Adipose tissue (tissue), 3 donors: ENCODE data around the gene METRN. TPM values are rescaled to one million over a fixed set of nuclear protein-coding genes. Genes with fewer than 3 reads are reported as not detected.

Experiments
- H3K27ac ChIP-seq: one replicate; pipeline ENCODE4 v1.5.1; 2013; ENCODE audit warnings: low read depth, low read length
- WGBS, 3 donors: extraction: QIAGEN DNeasy Blood & Tissue Kit; methylation state at CpG; one replicate each; pipeline ENCODE4 v1.1.7; 2013; 5-methylcytosine and 5-hydroxymethylcytosine counted together
- polyA plus RNA-seq, 3 donors: library from polyadenylated mRNA; stranded (reverse); fragments of 200-250 nt; gene quantifications; one replicate each; pipeline ENCODE4 v1.2.3, GENCODE V29; 2013
- donor health status: healthy with polysubstance abuse.
- donor health status: Bipolar disorder and iron deficiency.
- donor health status: healthy.

METRN gene
- polyA plus RNA-seq, 3 donors: 21.3 to 34.1 (median 22.2) TPM

DNA sequence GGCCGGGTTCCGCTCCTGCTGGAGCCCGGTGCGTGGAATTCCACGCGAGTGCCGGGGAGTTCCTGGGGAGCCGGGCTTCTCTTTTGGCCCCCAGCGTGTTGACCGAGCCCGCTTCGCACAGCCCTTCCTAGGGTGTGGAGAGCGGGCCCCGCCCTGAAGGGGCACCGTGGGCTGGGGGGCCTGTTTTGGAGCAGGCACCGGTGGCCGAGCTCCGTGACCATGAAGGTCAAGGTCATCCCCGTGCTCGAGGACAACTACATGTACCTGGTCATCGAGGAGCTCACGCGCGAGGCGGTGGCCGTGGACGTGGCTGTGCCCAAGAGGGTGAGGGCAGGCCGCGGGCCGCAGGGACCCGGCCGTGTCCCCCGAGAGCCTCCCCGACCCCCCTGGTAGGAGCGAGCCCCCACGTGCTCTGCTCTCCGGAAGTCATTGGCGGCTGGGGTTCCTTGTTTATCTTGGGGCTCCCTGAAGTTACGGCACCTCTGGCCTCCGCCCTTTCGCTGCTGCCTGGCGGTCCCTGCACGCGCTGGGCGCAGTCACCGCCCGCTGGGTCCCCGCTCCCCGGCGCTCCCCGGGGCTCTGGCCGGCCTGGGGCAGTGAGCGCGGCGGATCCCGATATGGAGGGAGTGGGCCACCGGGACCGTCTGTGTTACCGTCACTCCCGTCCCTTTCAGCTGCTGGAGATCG, 12.5 kb downstream of the METRN start:
- 1% methylated on average over 52 to 61 of the region's 61 CpGs for WGBS, 3 donors
- no peak overlapping the region for H3K27ac ChIP-seq

DNA sequence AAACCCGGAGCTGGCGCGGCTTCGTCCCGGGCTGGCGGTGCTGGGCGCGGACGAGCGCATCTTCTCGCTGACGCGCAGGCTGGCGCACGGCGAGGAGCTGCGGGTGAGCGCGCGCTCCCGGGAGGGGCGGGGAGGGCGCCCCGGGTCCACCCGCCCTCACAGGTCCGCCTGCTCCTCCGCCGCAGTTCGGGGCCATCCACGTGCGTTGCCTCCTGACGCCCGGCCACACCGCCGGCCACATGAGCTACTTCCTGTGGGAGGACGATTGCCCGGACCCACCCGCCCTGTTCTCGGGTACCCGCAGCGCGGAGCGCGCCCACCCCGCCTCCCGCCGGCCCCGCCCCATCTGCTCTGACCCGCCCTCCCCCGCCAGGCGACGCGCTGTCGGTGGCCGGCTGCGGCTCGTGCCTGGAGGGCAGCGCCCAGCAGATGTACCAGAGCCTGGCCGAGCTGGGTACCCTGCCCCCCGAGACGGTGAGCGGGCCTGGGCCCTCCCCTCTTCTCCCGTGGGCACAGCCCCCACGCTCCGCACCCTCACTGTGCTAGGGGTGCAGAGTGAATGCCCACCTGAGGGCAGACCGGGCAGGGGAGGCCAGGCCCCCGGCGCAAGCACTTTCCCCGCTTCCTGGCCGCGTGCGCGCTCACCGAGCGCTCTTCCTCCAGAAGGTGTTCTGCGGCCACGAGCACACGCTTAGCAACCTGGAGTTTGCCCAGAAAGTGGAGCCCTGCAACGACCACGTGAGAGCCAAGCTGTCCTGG, 13.4 kb downstream of the METRN start:
- WGBS, 3 donors: 1 to 2% (median 1%) methylated on average over 42 to 80 of the region's 80 CpGs
- H3K27ac ChIP-seq: no peak overlapping the region

DNA sequence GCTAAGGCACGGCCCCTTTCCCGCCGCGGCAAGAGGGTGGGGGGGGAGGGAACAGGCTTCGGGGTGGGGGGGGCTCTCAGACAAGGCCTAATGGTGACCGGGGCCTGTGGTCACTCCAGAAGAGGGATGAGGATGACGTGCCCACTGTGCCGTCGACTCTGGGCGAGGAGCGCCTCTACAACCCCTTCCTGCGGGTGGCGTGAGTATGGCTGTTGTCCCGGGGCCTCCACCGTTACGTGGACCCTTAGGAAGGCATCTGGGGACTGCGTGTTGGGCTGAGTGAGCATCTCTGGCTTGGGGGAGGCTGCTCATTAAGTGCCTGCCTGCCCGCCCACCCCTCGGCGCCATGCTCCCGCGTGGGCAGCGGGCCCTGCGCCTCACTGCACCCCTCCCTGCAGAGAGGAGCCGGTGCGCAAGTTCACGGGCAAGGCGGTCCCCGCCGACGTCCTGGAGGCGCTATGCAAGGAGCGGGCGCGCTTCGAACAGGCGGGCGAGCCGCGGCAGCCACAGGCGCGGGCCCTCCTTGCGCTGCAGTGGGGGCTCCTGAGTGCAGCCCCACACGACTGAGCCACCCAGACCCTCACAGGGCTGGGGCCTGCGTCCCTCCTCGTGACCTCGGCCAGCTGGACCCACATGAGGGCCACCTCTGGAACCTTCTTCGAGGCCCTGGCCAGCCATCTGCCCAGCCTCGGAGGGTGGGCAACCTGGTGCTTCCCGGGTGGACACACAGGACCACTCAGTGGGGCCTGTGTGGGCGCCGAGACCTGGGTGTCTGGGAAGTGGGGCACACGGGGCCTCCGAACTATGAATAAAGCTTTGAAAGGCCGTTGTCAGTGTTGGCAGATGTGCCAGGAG, 14.2 kb downstream of the METRN start:
- H3K27ac ChIP-seq: no peak overlapping the region
- WGBS, 3 donors: 59 to 65% (median 64%) methylated on average over 49 to 55 of the region's 55 CpGs

DNA sequence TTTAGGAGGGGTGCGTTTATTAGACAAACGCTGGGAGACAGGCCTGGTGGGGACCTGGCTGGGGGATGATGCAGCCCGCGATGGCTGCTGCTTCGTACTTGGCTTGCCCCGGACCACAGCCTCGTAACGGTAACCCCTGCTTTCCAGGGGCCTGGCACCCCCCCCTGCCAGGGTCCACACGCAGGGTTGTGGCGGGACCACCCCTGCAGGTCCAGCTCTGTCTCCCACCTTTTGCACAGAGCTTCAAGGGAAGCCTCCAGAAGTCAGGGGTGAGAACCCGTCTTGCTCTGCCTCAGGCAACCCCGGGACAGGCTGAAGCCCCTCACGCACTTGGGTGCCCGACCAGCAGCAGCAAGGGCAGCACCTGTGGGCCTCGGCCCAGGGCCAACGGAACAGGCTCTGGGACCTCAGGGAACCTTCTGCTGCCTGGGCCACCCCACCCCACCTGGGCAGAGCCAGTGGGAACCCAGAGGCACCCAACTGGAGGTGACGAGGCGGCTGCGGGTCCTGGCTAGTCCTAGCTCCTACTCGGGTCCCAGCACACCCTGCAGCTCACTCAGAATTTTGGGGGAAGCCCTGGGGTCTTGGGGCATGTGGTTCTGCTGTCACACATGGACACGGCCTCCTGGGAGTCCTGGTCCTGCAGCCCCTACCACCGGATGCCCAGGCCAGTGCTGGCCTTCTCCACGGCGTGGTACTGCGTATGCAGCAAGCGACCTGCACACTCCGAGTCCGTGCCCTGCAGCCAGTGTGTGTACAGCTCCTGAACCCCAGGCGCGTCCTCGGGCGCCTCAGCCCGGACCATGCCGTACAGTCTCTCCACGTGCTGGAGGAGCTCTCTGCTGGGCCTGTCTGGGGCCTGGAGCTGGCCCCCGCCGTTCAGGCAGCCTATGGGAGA, 15.1 kb downstream of the METRN start:
- 88 to 89% (median 89%) methylated on average over 35 to 37 of the region's 37 CpGs for WGBS, 3 donors
- no peak overlapping the region for H3K27ac ChIP-seq

DNA sequence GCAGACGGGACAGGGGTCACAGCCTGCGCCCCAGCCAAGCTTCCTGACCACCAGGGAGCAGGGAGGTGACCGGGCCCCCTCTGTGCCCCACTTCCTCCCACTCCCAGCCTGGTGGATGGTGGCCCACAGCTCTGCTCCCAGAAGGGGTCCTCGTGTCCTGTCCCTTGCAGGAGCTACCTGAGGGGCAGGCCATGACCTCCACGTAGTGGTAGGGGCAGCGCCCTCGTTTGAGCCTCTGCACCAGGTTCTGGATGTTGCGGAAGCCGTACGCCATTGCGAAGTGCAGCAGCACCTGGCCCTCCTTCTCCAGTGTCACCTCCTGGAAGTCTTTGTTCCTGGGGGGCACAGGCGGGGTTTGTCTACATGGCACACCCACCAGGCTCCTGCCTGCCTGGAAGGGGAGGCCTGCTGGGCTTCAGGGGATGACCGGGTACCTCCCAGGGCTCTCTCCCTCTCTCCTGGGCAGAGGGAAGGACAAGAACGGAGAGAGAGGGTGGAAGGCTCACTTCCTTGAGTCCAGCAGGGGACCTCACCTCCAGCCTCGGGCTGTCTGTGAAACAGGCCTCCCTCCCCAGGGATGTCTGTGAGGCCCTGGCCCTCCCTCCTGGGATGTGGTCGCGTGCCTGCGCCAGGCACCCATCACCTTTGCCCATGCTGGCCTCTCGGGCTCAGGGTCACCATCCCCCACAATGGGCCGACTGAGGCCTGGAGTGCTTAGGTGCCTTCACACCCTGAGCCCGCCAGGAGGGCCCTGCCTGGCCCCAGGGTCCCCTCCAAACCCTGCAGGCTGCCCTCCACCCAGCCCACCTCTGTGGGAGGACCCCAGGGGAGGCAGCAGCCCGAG, 16.0 kb downstream of the METRN start:
- H3K27ac ChIP-seq: no peak overlapping the region
- WGBS, 3 donors: 87 to 91% (median 88%) methylated on average over 21 to 22 of the region's 22 CpGs

DNA sequence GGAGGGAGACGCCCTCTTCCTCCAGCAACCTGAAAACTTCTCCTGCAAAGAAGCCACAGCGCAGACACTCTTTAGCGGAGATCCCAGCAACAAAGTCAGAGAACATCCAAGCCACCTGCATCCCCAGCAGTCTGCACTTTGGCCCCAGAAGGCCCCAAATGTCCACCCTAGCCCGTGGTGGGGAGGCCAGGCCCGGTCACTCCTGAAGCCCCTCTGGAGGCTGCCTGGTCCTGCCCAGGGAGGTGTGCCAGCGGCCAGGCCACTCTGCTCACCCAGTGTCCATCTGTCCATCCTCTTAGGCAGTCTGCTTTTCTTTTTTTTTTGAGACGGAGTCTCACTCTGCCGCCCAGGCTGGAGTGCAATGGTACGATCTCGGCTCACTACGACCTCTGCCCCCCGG, 17.4 kb downstream of the METRN start:
- H3K27ac ChIP-seq: no peak overlapping the region
- WGBS, 3 donors: 91 to 96% (median 95%) methylated on average over 12 of the region's 12 CpGs

DNA sequence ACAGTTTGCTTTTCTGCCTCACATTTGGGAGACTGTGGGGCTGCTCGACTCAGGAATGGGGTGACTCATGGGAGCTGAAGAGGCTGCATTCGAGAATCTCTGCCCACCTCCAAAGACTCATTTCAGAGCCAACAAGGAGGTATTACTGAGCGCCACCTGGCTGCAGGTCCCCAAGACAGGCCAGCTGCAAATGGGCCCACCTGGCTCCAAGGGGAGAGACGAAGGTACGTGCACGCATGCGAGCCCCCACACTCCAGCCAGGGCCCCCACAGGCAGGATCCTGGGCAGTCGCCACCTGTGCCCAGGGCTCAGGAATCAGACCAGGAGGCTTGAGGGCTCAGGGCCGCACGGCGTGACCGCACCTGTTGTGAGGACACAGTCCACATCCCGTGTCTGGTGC, 18.0 kb downstream of the METRN start:
- 90 to 93% (median 91%) methylated on average over 13 of the region's 13 CpGs for WGBS, 3 donors
- H3K27ac ChIP-seq: no peak overlapping the region

DNA sequence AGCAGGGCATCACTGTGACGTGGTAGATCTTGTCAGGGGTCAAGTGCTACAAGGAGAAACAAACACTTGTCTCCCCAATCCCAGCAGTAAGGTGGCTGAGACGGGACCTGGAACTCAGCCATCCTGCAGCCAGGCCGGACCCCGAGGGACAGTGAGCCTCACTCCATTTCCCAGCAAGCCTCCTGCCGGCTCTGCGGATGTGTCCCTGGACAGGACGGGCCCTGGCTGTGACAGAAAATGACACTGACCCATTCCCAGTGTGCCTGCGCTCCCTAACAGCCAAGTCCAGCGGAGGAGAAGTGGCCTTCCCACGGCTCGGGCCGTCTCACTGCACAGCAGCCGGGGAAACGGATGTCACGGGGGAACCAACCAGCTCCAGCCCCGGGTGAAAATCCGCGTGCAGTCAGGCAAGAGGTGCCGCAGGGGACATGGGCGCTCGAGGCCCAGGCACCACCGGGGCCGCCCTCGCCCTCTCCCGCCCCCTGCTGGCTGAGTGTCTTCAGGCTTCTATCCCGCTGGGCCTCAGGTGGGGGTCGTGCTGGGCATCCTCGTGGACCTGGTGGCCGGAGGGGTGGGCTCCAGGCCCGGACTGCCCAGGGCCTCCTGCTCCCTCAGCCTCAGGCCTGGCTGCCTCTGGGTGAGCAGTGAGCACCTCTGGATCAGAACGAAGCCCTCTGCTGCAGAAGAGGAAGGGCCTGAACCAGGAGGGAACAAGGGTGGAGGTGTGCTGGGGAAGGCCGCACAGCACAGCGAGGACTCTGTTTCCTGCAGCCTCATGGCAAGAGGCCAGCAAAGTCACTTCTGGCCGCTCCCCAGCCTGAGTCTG, 18.7 kb downstream of the METRN start:
- H3K27ac ChIP-seq: no peak overlapping the region
- WGBS, 3 donors: 79 to 86% (median 83%) methylated on average over 27 to 34 of the region's 34 CpGs

DNA sequence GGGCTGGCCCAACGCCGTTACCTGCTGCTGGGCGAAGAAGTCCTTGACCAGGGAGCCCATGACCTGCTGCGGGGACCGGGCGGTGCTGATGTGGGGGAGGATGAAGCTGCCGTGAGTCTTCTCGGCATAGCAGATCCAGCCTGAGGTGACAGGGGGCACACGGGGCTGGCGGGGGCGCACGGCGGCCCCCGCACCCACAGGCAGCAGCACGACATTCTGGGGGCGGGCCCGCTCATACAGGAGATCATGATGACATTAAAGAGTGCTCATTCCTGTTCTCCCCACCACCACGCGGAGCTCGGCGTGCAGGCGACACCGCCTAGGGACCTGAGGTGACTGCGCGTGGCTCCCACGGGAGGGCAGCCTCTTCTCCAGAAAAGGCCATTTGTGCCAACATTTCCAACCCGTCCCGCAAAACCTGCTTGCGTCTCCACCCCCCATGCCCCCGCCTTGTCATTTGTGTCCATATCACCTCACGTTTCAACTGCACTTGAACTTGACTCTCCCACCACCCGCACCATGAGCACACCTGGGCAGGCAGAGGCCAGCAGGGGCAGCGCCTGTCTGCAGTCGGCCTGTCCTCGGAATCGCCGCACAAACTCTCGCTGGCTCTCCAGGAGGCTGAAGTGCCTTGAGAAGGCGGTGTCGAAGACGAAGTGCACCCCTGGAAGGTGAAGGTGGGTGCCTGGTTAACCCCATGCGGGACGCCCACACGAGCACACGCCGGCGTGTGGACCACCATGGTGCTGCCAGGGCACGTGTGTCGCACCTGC, 19.5 kb downstream of the METRN start:
- WGBS, 3 donors: 91 to 96% (median 94%) methylated on average over 49 of the region's 49 CpGs
- H3K27ac ChIP-seq: no peak overlapping the region

DNA sequence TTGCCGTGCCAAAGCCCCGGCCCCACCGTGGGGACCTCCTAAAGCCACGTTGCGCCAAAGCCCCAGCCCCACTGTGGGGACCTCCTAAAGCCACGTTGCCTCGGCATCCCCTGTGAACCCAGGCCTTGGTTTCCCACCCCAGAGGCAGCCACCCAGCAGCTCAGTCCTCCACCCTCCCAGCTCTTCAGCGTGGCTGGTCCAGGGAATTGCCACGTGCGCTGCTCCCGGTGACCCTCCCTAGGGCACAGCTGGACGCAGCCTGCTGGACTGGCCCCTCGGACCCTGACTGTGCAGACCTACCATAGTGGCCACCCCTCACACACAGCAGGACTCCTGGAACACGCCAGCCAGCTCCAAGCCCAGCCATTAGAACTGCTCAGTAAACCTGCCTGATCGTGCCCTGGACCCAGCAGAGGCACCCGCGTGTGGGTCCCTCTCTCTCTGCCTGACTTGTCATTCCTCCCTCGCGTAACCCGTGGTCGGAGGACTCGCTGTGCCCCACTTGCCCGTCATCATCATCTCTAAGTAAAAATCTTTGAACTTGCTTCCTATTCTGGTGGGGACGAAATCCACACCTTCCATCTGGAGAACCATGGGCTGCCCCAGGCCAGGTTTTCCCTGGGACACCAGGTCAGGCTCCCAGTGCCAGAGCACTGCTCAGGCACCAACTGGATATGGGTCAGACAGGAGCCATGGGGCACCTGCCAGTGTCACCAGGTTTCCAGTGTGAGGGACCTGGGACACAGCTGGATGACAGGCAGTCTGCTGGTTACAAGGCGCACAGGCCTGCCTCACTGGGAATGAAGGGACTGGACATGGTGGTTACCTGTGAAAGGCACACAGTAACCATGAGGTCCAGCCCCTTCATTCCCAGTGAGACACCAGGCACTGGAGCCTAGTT, 20.3 kb downstream of the METRN start:
- WGBS, 3 donors: 95 to 97% (median 95%) methylated on average over 22 to 25 of the region's 25 CpGs
- H3K27ac ChIP-seq: no peak overlapping the region

DNA sequence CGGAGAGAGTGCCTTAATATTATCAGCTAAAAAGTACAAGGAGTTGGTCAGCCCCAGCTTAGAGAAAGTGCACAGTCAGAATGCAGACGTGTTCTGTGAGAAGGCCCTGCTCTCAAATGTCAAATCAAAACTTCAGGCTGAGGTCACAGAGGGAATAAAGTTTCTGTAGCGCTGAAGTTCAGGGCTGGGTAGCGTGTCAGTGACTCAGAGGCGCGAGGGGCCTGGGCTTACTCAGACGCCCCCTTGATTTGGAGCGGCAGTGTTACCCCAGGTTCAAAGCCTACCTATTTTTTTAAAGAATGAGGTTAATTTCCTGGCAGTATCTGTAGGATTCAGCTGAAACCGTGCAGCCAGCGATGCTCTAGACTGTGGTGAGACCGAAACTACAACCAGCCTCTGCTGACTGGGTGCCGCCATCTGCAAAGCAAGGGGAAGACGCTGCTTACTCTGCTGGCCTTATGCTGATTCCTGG, 21.1 kb downstream of the METRN start:
- 87 to 89% (median 88%) methylated on average over 13 of the region's 13 CpGs for WGBS, 3 donors
- no peak overlapping the region for H3K27ac ChIP-seq

DNA sequence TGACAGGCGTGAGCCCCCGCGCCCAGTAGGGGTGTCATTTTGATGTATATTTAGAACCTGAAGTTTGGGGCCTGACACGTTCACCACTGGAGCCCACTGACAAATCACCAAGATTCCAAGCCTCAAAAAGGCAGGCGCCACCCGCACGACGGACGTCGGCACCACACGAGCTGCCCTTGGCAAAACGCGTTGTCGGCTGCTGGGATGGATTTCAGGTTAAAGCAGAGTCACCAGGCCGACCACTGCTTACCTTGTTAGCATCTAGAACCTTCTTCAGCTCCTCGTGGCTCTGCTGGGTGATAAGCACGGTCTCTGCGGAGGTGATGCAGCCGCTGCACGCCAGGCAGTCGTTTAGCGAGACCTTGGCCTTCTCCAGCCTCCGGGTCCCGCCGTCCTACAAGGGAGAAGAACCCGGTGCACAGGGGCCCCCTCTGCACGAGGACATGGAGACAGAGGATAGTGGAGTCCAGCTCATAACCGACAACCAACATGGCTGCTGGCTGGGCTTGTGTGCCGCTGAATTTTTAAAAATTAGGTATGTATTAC, 22.1 kb downstream of the METRN start:
- H3K27ac ChIP-seq: no peak overlapping the region
- 93 to 96% (median 96%) methylated on average over 29 of the region's 29 CpGs for WGBS, 3 donors

DNA sequence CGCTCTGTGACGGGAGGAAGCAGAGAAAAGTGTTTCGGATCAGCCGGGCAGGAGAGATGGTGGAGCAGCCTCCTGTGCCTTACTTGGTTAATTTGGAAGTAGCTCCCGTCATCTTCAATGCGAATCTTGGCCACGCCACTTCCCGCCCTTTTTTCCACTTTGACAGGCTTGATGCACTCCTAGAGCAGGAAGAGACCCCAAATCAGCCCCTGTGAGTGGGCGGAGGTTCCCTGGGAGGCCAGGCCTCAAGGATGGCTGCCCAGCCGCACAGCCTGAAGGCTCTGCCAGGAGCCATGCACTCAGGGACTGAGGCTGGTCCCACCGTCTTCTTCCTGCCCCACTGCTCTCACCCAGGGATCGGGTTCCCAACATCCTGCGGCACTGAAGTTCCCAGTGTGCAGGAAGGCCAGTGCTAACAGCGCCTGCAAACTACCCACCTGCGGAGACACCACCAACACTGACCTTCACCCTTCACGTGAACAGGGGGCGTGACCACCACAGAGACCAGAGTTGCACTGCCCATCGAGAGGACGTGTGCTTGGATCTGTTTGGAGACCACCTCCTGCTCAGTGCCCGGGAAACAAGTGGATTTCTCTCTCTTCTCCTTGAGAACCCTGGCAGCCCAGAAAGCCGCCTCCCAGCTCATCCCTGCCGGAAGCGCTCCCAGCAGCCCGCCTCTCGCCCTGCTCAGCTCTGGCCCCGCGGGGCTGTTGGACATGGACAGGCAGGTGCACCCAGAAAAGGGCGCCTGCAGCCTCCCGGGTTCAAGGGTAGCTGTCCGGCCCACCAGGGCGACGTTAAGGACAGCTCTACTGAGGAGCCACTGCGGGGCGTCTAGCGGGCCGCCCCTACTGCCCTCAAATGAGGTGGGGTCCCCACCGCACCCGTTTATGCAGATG, 24.9 kb downstream of the METRN start:
- no peak overlapping the region for H3K27ac ChIP-seq
- WGBS, 3 donors: 39 to 49% (median 45%) methylated on average over 36 to 38 of the region's 38 CpGs

DNA sequence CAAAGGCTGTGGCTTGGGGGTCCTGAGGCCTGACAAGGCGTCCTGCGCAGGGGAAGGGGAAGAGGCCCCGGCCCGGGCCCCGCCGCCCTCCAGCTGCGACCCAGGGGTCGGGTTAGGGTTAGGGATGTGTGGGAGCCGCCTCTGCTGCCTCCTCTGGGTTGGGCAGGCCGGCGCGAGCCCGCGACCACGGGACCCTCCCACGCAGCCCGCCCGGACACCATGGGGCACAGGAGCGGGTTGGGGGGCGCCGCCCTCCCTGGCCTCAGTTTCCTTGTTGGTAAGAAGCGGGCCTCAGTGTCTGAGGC, 25.5 kb downstream of the METRN start:
- 0% methylated on average over 19 to 22 of the region's 22 CpGs for WGBS, 3 donors
- no peak overlapping the region for H3K27ac ChIP-seq
